H9 (cell line): ENCODE results near the gene PTPN22. TPM values are rescaled to one million over a fixed set of nuclear protein-coding genes. Genes with fewer than 3 reads are reported as not detected.

Source experiments
- DNase-seq: peaks from one replicate; pipeline ENCODE4 v3.0.0-alpha.2; 2017
- H2AFZ ChIP-seq: one replicate; pipeline ENCODE4 v1.6.1; 2013; ENCODE audit warnings: mild to moderate bottlenecking, low read length, control low read depth, moderate library complexity
- H2AK5ac ChIP-seq: 2 replicates; pipeline ENCODE4 v1.6.1; 2013; ENCODE audit warnings: low read length, control low read depth, mixed read lengths; ENCODE audit not compliant: insufficient read length
- H2BK120ac ChIP-seq: one replicate; pipeline ENCODE4 v1.6.1; 2013; ENCODE audit warnings: low read depth, mild to moderate bottlenecking, low read length, control low read depth, inconsistent platforms; ENCODE audit not compliant: poor library complexity, severe bottlenecking
- H2BK12ac ChIP-seq: 2 replicates; pipeline ENCODE4 v1.6.1; 2013; ENCODE audit warnings: low read length, control low read depth, mixed read lengths, low read depth; ENCODE audit not compliant: insufficient read length
- H2BK15ac ChIP-seq: 2 replicates; pipeline ENCODE4 v1.6.1; 2013; ENCODE audit warnings: low read depth, low read length, control low read depth
- H2BK20ac ChIP-seq: one replicate; pipeline ENCODE4 v1.6.1; 2013; ENCODE audit warnings: low read depth, mild to moderate bottlenecking, low read length, control low read depth, inconsistent platforms; ENCODE audit not compliant: poor library complexity, severe bottlenecking
- H2BK5ac ChIP-seq: 2 replicates; pipeline ENCODE4 v1.6.1; 2013; ENCODE audit warnings: low read length, control low read depth, mixed read lengths; ENCODE audit not compliant: insufficient read length
- H3K14ac ChIP-seq: 2 replicates; pipeline ENCODE4 v1.6.1; 2013; ENCODE audit warnings: low read length, control low read depth; ENCODE audit not compliant: insufficient read depth
- H3K18ac ChIP-seq: 2 replicates; pipeline ENCODE4 v1.6.1; 2013; ENCODE audit warnings: low read depth, mild to moderate bottlenecking, mixed read lengths, low read length, control low read depth; ENCODE audit not compliant: insufficient read length
- H3K23ac ChIP-seq: 2 replicates; pipeline ENCODE4 v1.6.1; 2013; ENCODE audit warnings: low read length, control low read depth, mixed read lengths, low read depth; ENCODE audit not compliant: insufficient read length
- H3K23me2 ChIP-seq: 2 replicates; pipeline ENCODE4 v1.6.1; 2013; ENCODE audit warnings: low read depth, mild to moderate bottlenecking, mixed read lengths, low read length, control low read depth; ENCODE audit not compliant: insufficient read length, poor library complexity, severe bottlenecking
- H3K27ac ChIP-seq: 2 replicates; pipeline ENCODE4 v1.5.1; 2013; ENCODE audit warnings: low read length, control low read depth, mixed read lengths, low read depth; ENCODE audit not compliant: insufficient read length
- H3K27me3 ChIP-seq: 2 replicates; pipeline ENCODE4 v1.6.1; 2013; ENCODE audit warnings: low read length, control low read depth, inconsistent platforms; ENCODE audit not compliant: insufficient read depth
- H3K4ac ChIP-seq: 2 replicates; pipeline ENCODE4 v1.6.1; 2013; ENCODE audit warnings: low read depth, mild to moderate bottlenecking, control low read depth, inconsistent platforms, low read length, moderate library complexity
- H3K4me1 ChIP-seq: 2 replicates; pipeline ENCODE4 v1.6.1; 2013; ENCODE audit warnings: low read length, control low read depth, inconsistent platforms; ENCODE audit not compliant: insufficient read depth
- H3K4me2 ChIP-seq: 2 replicates; pipeline ENCODE4 v1.6.1; 2013; ENCODE audit warnings: low read length, control low read depth, mixed read lengths; ENCODE audit not compliant: insufficient read length, insufficient read depth
- H3K56ac ChIP-seq: 2 replicates; pipeline ENCODE4 v1.6.1; 2013; ENCODE audit warnings: low read depth, mild to moderate bottlenecking, mixed read lengths, low read length, control low read depth; ENCODE audit not compliant: insufficient read length
- H3K79me1 ChIP-seq: 2 replicates; pipeline ENCODE4 v1.6.1; 2013; ENCODE audit warnings: low read depth, mild to moderate bottlenecking, moderate library complexity, low read length, control low read depth, inconsistent platforms; ENCODE audit not compliant: insufficient read depth, poor library complexity, severe bottlenecking
- H3K79me2 ChIP-seq: 2 replicates; pipeline ENCODE4 v1.6.1; 2013; ENCODE audit warnings: low read length, control low read depth, inconsistent platforms; ENCODE audit not compliant: insufficient read depth
- H3K9ac ChIP-seq: 2 replicates; pipeline ENCODE4 v1.6.1; 2013; ENCODE audit warnings: low read length, control low read depth, mixed read lengths; ENCODE audit not compliant: insufficient read length; ENCODE audit errors: extremely low read depth
- H3K9me3 ChIP-seq: one replicate; pipeline ENCODE4 v1.6.1; 2013; ENCODE audit warnings: low read depth, low read length, inconsistent platforms; ENCODE audit not compliant: control insufficient read depth
- H3T11ph ChIP-seq: one replicate; pipeline ENCODE4 v1.6.1; 2013; ENCODE audit warnings: mild to moderate bottlenecking, low read length, control low read depth, inconsistent platforms
- H4K20me1 ChIP-seq: one replicate; pipeline ENCODE4 v1.6.1; 2013; ENCODE audit not compliant: control insufficient read depth, insufficient read length, insufficient read depth
- H4K5ac ChIP-seq: 2 replicates; pipeline ENCODE4 v1.6.1; 2013; ENCODE audit warnings: low read depth, mild to moderate bottlenecking, mixed read lengths, low read length, control low read depth; ENCODE audit not compliant: insufficient read length
- H4K8ac ChIP-seq: replicated peaks from 2 replicates; pipeline ENCODE4 v1.6.1; 2013; ENCODE audit warnings: low read length, control low read depth, mixed read lengths, low read depth; ENCODE audit not compliant: insufficient read length
- H4K91ac ChIP-seq: 2 replicates; pipeline ENCODE4 v1.6.1; 2013; ENCODE audit warnings: low read depth, mild to moderate bottlenecking, moderate library complexity, mixed read lengths, low read length, control low read depth; ENCODE audit not compliant: insufficient read length
- H3K27ac Mint-ChIP-seq, 3 experiments: 2 replicates in 2 of 3; 3 replicates in 1 of 3; pipeline ENCODE4 v1.8.0; 2020 to 2021; ENCODE audit warnings: mixed read lengths in 3 of 3, mild to moderate bottlenecking in 1 of 3, moderate library complexity in 1 of 3
- H3K27me3 Mint-ChIP-seq: 2 replicates; pipeline ENCODE4 v1.8.0; 2021; ENCODE audit warnings: low read depth, mild to moderate bottlenecking, moderate library complexity, mixed read lengths
- H3K36me3 Mint-ChIP-seq, 3 experiments: 2 replicates in 2 of 3; 3 replicates in 1 of 3; pipeline ENCODE4 v1.8.0; 2020 to 2021; ENCODE audit warnings: low read depth in 3 of 3, mixed read lengths in 3 of 3; ENCODE audit not compliant: insufficient read depth in 1 of 3
- H3K4me1 Mint-ChIP-seq, 2 experiments: 2 replicates each; pipeline ENCODE4 v1.8.0; 2020; ENCODE audit warnings: mixed read lengths in 2 of 2
- H3K4me3 Mint-ChIP-seq, 2 experiments: 2 replicates in 1 of 2; 3 replicates in 1 of 2; pipeline ENCODE4 v1.8.0; 2020 to 2021; ENCODE audit warnings: mild to moderate bottlenecking in 2 of 2, mixed read lengths in 2 of 2, moderate library complexity in 1 of 2
- H3K9me3 Mint-ChIP-seq, 2 experiments: 2 replicates in 1 of 2; 3 replicates in 1 of 2; pipeline ENCODE4 v1.8.0; 2020; ENCODE audit warnings: mild to moderate bottlenecking in 2 of 2, mixed read lengths in 2 of 2, moderate library complexity in 1 of 2
- CTCF ChIP-seq: fragments of 200-600 bp; sonication (generic); conservative IDR thresholded peaks from 3 replicates; pipeline ENCODE4 v1.8.0; 2021; ENCODE audit warnings: antibody characterized with exemption, mild to moderate bottlenecking
- WGBS: extraction: QIAGEN DNeasy Blood & Tissue Kit; methylation state at CpG from one replicate; pipeline ENCODE4 v1.1.7; 2013; ENCODE audit warnings: missing lambda C conversion rate, low lambda C conversion rate, mixed read lengths; ENCODE audit not compliant: insufficient read length; ENCODE audit errors: extremely low coverage; 5-methylcytosine and 5-hydroxymethylcytosine counted together
- total RNA-seq: library from RNA; stranded (reverse); gene quantifications from 2 replicates; pipeline ENCODE4 v1.2.1, GENCODE V29; 2021

The PTPN22 gene
- total RNA-seq, 1 experiment from 2014 or later, result not detected

- WGBS, result no CpG with 5 or more reads among the region's 1 CpG
- H3K79me1 ChIP-seq, result peaks cover 8% of the 10 kb centered on the region
- no peak overlapping the region for H2BK20ac ChIP-seq
- H3K4me3 Mint-ChIP-seq, result no peak overlapping the region
- no peak overlapping the region for H2AK5ac ChIP-seq
- no peak overlapping the region for H2BK120ac ChIP-seq
- H2BK12ac ChIP-seq, result no peak overlapping the region
- peaks cover 14 to 37% (median 33%) of the 10 kb centered on the region in 3 experiments; a peak in 5 of 7 replicates for H3K36me3 Mint-ChIP-seq
- H4K5ac ChIP-seq, result no peak overlapping the region
- no peaks in the 10 kb centered on the region for H3K9me3 ChIP-seq
- no peak overlapping the region for H3K14ac ChIP-seq
- peaks cover 5 to 10% of the 10 kb centered on the region in 2 experiments for H3K4me1 Mint-ChIP-seq
- no peak overlapping the region for H4K8ac ChIP-seq
- H3K9ac ChIP-seq, result no peak overlapping the region
- no peak overlapping the region for H3T11ph ChIP-seq
- H2AFZ ChIP-seq, result no peak overlapping the region
- H2BK15ac ChIP-seq, result no peak overlapping the region
- no peaks in the 10 kb centered on the region for H4K20me1 ChIP-seq
- H3K56ac ChIP-seq, result no peak overlapping the region
- H3K18ac ChIP-seq, result no peak overlapping the region
- no peaks in the 10 kb centered on the region for H3K27me3 ChIP-seq
- no peaks in the 10 kb centered on the region for H3K4me1 ChIP-seq
- no peak for DNase-seq
- H3K4ac ChIP-seq, result no peak overlapping the region
- no peak overlapping the region for H3K4me2 ChIP-seq
- no peak overlapping the region for H2BK5ac ChIP-seq
- no peak overlapping the region for H4K91ac ChIP-seq
- no peak overlapping the region for H3K23ac ChIP-seq
- H3K27ac Mint-ChIP-seq, result no peak overlapping the region
- H3K27me3 Mint-ChIP-seq, result no peaks in the 10 kb centered on the region; the same call in 1 of the 2 replicates
- no peak overlapping the region for H3K27ac ChIP-seq
- H3K23me2 ChIP-seq, result no peaks in the 10 kb centered on the region
- peaks cover 3% of the 10 kb centered on the region; the same call in 1 of the 2 replicates for H3K79me2 ChIP-seq
- no peaks in the 10 kb centered on the region for H3K9me3 Mint-ChIP-seq
- no peak for TF ChIP-seq CTCF
Observed at GRCh38 chr1:113792986-113793385, 78.5 kb downstream of the PTPN22 start.
